Testis (tissue), 3 donors: ENCODE data around the gene HEXD. TPM values are rescaled to one million over a fixed set of nuclear protein-coding genes. Genes with fewer than 3 reads are reported as not detected.
"Not testable (repeated sequence)": the region's sequence is repeated elsewhere in the genome, so short reads cannot be mapped to it uniquely, and the experiment has no call there.

Experiments
- DNase-seq: peaks from one replicate; pipeline ENCODE4 v3.0.0-alpha.2; 2019
- H3K27ac ChIP-seq, 2 donors: fragments of 200-600 bp; sonication (generic); one replicate each; pipeline ENCODE4 v1.5.1; 2019
- H3K27me3 ChIP-seq: fragments of 200-600 bp; sonication (generic); one replicate; pipeline ENCODE4 v1.5.1; 2019
- H3K36me3 ChIP-seq: fragments of 200-600 bp; sonication (generic); one replicate; pipeline ENCODE4 v1.5.1; 2017; ENCODE audit warnings: low read depth; ENCODE audit errors: missing control alignments
- H3K4me1 ChIP-seq: fragments of 200-600 bp; sonication (generic); one replicate; pipeline ENCODE4 v1.5.1; 2019
- H3K4me3 ChIP-seq, 2 donors: fragments of 200-600 bp; sonication (generic); one replicate each; pipeline ENCODE4 v1.5.1; 2017 to 2019
- H3K9me3 ChIP-seq: fragments of 200-600 bp; sonication (generic); one replicate; pipeline ENCODE4 v1.5.1; 2017
- POLR2A ChIP-seq: fragments of 450-650 bp; IDR thresholded peaks from one replicate; pipeline ENCODE4 v1.6.1; 2017; ENCODE audit warnings: antibody characterized with exemption, mild to moderate bottlenecking, moderate library complexity
- WGBS, 2 donors: methylation state at CpG; one replicate each; pipeline ENCODE4 v1.1.5; 2018; 5-methylcytosine and 5-hydroxymethylcytosine counted together
- intact Hi-C: fragments of 100-400 bp; cut with DNase I; formaldehyde crosslinking; loops from one replicate; pipeline ENCODE4 v1.15.1; 2023; ENCODE audit warnings: low total_unique reads
- polyA plus RNA-seq: library from polyadenylated mRNA; stranded (reverse); fragments of 350-450 nt; fragmentation: Illumina TruSeq; extraction: RNeasy Lipid Tissue Mini Kit (QIAGEN cat#74804); gene quantifications from one replicate; pipeline ENCODE4 v1.2.3, GENCODE V29; 2014; ENCODE audit warnings: low read depth, low replicate concordance; ENCODE audit not compliant: insufficient read depth
- total RNA-seq, 2 donors: library from RNA; depleted of rRNA; stranded (reverse); fragments of >200 nt; gene quantifications; one replicate each; pipeline ENCODE4 v1.2.3, GENCODE V29; 2016
- TF ChIP-seq, protein P1 (sequence below), 3 experiments: fragments of 450-650 bp in 2 of 3; fragments of 200-600 bp in 1 of 3; sonication (generic) in 1 of 3; IDR thresholded peaks; one replicate each; pipeline ENCODE4 v1.5.1; 2016 to 2019; ENCODE audit warnings: antibody characterized with exemption in 3 of 3, mild to moderate bottlenecking in 2 of 3, moderate library complexity in 1 of 3

HEXD gene
- total and polyA plus RNA-seq, 3 donors from 2014 or later, result 24.4 to 95.3 (median 90.9) TPM

DNA sequence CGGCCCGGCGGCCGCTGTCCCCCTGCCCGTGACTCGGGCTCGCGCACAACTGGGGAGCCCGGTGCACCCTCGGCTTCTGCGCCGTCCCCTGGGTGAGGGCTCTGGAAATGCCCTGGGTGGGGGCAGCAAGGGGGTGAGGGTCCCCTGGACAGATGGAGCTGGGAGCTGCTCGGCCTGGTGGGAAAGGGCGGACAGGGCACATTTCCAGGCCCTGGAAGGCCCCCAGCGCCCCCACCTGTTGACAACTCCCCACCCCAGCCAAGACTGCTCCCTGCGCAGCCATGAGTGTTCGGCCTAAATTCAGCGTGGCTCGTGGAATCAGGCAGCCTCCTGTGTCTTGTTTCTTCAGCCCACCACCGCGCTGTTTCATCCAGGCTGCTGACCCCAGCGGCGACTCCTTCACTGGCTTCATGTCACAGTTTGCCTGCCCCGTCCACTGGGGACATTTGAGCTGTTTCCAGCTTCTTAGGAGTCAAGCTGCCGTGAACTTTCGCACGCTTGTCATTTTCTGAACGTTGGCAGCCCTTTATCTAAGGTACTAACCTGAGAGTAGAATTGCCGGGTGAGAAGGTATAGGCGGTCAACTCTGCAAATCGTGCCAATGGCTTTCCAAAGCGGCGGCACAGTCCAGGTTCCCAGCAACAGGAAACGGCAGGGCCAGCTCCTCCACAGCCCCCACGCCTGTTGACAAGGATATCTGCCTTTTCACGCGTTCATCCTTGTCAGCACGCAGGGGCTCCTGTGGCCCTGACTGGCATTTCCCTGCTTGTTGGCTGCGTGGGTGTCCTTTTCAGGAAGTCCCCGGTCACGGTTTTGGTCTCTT, 45.7 kb upstream of the HEXD start:
- H3K27ac ChIP-seq, result no peak overlapping the region
- H3K36me3 ChIP-seq, result no peaks in the 10 kb centered on the region
- no peaks in the 10 kb centered on the region for H3K9me3 ChIP-seq
- WGBS, 2 donors, result 47 to 49% methylated on average over 22 to 40 of the region's 41 CpGs
- no peak for DNase-seq
- H3K4me1 ChIP-seq, result no peaks in the 10 kb centered on the region
- TF ChIP-seq, protein P1, sequence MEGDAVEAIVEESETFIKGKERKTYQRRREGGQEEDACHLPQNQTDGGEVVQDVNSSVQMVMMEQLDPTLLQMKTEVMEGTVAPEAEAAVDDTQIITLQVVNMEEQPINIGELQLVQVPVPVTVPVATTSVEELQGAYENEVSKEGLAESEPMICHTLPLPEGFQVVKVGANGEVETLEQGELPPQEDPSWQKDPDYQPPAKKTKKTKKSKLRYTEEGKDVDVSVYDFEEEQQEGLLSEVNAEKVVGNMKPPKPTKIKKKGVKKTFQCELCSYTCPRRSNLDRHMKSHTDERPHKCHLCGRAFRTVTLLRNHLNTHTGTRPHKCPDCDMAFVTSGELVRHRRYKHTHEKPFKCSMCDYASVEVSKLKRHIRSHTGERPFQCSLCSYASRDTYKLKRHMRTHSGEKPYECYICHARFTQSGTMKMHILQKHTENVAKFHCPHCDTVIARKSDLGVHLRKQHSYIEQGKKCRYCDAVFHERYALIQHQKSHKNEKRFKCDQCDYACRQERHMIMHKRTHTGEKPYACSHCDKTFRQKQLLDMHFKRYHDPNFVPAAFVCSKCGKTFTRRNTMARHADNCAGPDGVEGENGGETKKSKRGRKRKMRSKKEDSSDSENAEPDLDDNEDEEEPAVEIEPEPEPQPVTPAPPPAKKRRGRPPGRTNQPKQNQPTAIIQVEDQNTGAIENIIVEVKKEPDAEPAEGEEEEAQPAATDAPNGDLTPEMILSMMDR (IDR thresholded peaks at IDR 0.05), result no peak
- TF ChIP-seq POLR2A, result no peak
- H3K4me3 ChIP-seq, result no peak overlapping the region
- intact Hi-C loops, result no loop called here
- no peaks in the 10 kb centered on the region for H3K27me3 ChIP-seq

DNA sequence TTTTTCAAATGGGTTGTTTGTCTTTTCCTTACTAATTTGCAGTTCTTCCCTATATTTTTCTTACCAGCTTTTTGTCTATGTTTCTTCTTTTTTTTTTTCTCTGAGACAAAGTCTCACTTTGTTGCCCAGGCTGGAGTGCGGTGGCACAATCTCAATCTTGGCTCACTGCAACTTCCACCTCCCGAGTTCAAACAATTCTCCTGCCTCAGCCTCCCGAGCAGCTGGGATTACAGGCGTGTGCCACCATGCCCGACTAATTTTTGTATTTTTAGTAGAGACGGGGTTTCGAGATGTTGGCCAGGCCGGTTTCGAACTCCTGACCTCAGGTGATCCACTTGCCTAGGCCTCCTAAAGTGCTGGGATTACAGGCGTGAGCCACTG, 45.1 kb upstream of the HEXD start:
- H3K4me3 ChIP-seq, H3K4me1 ChIP-seq, H3K9me3 ChIP-seq, H3K27ac ChIP-seq, DNase-seq, intact Hi-C loops, H3K36me3 ChIP-seq, H3K27me3 ChIP-seq: not testable (repeated sequence)
- 81 to 82% methylated on average over 10 of the region's 10 CpGs for WGBS, 2 donors

DNA sequence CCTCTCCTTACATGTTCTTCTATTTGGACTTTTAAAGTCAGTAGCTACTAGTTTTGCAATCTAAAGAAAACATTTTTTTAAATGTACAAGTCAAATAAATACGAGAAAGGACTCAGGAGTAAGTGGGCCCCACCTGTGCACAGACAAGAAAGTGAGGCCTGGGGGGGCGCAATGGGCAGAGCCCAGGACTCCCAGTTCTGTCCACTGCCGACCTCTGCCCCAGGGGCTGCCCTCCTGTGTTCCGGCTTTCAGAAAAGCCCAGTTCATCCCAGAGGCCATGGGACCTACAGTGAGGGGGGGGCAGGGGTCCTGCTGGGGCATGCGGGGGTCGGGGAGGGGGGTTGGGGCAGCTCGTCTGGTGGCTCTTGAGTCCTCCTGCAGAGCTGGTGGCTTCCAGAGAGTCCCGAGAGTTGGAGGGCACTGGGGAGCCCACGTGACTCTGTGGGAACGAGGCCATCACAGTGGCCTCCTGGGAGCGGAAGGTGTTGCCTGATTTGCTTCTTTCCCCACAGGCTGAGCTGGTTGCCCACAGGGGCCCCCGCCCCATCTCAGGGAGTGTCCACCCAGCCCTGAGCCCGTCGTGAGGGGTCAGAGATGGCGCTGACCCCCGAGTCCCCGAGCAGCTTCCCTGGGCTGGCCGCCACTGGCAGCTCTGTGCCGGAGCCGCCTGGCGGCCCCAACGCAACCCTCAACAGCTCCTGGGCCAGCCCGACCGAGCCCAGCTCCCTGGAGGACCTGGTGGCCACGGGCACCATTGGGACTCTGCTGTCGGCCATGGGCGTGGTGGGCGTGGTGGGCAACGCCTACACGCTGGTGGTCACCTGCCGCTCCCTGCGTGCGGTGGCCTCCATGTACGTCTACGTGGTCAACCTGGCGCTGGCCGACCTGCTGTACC, 44.2 kb upstream of the HEXD start:
- Histone ChIP-seq H3K27ac (no peak overlapping the region), H3K36me3 (no peaks in the 10 kb centered on the region), H3K4me3 (no peak overlapping the region), H3K4me1 (no peaks in the 10 kb centered on the region), H3K27me3 (no peaks in the 10 kb centered on the region), H3K9me3 (no peaks in the 10 kb centered on the region)
- no peak for DNase-seq
- TF ChIP-seq POLR2A, result no peak
- 57 to 87% methylated on average over 17 to 35 of the region's 37 CpGs for WGBS, 2 donors
- intact Hi-C loops, result no loop called here

DNA sequence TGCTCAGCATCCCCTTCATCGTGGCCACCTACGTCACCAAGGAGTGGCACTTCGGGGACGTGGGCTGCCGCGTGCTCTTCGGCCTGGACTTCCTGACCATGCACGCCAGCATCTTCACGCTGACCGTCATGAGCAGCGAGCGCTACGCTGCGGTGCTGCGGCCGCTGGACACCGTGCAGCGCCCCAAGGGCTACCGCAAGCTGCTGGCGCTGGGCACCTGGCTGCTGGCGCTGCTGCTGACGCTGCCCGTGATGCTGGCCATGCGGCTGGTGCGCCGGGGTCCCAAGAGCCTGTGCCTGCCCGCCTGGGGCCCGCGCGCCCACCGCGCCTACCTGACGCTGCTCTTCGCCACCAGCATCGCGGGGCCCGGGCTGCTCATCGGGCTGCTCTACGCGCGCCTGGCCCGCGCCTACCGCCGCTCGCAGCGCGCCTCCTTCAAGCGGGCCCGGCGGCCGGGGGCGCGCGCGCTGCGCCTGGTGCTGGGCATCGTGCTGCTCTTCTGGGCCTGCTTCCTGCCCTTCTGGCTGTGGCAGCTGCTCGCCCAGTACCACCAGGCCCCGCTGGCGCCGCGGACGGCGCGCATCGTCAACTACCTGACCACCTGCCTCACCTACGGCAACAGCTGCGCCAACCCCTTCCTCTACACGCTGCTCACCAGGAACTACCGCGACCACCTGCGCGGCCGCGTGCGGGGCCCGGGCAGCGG, 43.4 kb upstream of the HEXD start:
- H3K27me3 ChIP-seq, result no peaks in the 10 kb centered on the region
- H3K36me3 ChIP-seq, result no peaks in the 10 kb centered on the region
- 35 to 69% methylated on average over 6 to 54 of the region's 79 CpGs for WGBS, 2 donors
- intact Hi-C loops, result no loop called here
- peak overlapping the region in 1 of 2 donors; percentile 1 for H3K4me3 ChIP-seq
- no peak for TF ChIP-seq POLR2A
- TF ChIP-seq, protein P1 (IDR thresholded peaks at IDR 0.05), result no peak
- H3K4me1 ChIP-seq, result no peaks in the 10 kb centered on the region
- H3K27ac ChIP-seq, result no peak overlapping the region
- no peaks in the 10 kb centered on the region for H3K9me3 ChIP-seq
- no peak for DNase-seq

DNA sequence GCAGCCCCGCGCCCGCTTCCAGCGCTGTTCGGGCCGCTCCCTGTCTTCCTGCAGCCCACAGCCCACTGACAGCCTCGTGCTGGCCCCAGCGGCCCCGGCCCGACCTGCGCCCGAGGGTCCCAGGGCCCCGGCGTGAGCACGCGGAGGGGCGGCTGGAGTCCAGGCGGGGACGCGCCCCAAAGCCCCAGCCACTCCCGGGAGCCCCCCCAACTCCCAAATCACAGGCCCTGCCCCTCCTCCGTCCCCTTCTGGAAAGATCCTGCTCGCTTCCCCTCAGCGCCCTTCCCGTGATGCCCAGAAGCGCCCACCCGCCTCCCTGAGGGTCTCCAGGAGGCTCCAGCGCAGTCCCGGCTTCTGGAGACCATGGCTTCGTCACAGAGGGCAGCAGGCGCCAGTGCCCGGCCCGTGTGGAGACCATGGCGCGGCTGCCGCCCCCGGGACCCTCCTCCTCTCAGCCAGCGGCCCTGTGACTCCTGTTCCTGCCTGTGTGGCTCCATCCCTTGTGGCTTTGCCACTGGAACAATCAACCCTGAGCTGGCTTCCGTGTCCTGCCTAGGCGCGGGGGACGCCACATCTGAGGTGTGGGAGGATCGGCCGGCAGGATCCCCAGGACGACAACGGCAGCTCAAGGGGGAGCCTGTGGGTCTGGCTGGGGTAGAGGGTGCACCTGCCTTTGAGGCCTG, 42.6 kb upstream of the HEXD start:
- H3K27ac ChIP-seq, result no peak overlapping the region
- H3K4me1 ChIP-seq, result no peaks in the 10 kb centered on the region
- TF ChIP-seq POLR2A, result no peak
- TF ChIP-seq, protein P1 (IDR thresholded peaks at IDR 0.05), result no peak
- no peaks in the 10 kb centered on the region for H3K36me3 ChIP-seq
- no peaks in the 10 kb centered on the region for H3K27me3 ChIP-seq
- DNase-seq, result no peak
- intact Hi-C loops, result no loop called here
- peak overlapping the region in 1 of 2 donors; percentile 1 for H3K4me3 ChIP-seq
- H3K9me3 ChIP-seq, result no peaks in the 10 kb centered on the region
- WGBS, 2 donors, result 45 to 60% methylated on average over 1 to 43 of the region's 46 CpGs
